Caco-2 (cell line): ENCODE measurements around the gene PRKACA. TPM values are rescaled to one million over a fixed set of nuclear protein-coding genes. Genes with fewer than 3 reads are reported as not detected.

Source experiments
- BruUV-seq: library from RNA; stranded (reverse); fragments of 400-500 nt; replicated peaks from 2 replicates; lab custom pipeline; 2021; lab: Mats Ljungman, UMichigan
- CTCF ChIA-PET: fragments of 300-600 bp; sonication (Branson Sonifier 250); formaldehyde crosslinking; loops from one replicate; lab custom pipeline; 2022; ENCODE audit warnings: antibody characterized with exemption; lab: Charles Lee
- POLR2A ChIA-PET: fragments of 300-600 bp; sonication (Branson Sonifier 250); formaldehyde crosslinking; loops from one replicate; lab custom pipeline; 2022; ENCODE audit warnings: antibody characterized with exemption; lab: Charles Lee
- DNase-seq, 2 experiments: peaks; one replicate each; pipeline versions ENCODE4 v3.0.0 to v3.0.0-alpha.2; 2020 to 2022
- H3K27me3 ChIP-seq: replicated peaks from 2 replicates; pipeline ENCODE4 v1.6.0; 2011; ENCODE audit warnings: low read length; ENCODE audit not compliant: control insufficient read depth, insufficient read depth
- H3K36me3 ChIP-seq: 2 replicates; pipeline ENCODE4 v1.5.1; 2011; ENCODE audit warnings: low read length; ENCODE audit not compliant: control insufficient read depth, insufficient read depth
- H3K4me1 ChIP-seq: fragments of 250-450 bp; sonication (Bioruptor Pico); 2 replicates; pipeline ENCODE4 v1.5.1; 2020; ENCODE audit warnings: mild to moderate bottlenecking
- H3K4me3 ChIP-seq: 2 replicates; pipeline ENCODE4 v1.5.1; 2011; ENCODE audit warnings: low read depth, mild to moderate bottlenecking, control low read depth, low read length
- H3K9me3 ChIP-seq: fragments of 250-450 bp; sonication (Bioruptor Pico); 2 replicates; pipeline ENCODE4 v1.5.1; 2020; ENCODE audit warnings: mild to moderate bottlenecking, moderate library complexity
- H3K27ac Mint-ChIP-seq: one replicate; pipeline ENCODE4 v1.8.0; 2022; ENCODE audit warnings: mixed read lengths; ENCODE audit not compliant: unreplicated experiment
- H3K27me3 Mint-ChIP-seq: one replicate; pipeline ENCODE4 v1.8.0; 2022; ENCODE audit warnings: mixed read lengths; ENCODE audit not compliant: insufficient read depth, unreplicated experiment
- H3K36me3 Mint-ChIP-seq: one replicate; pipeline ENCODE4 v1.8.0; 2022; ENCODE audit warnings: mild to moderate bottlenecking, mixed read lengths; ENCODE audit not compliant: insufficient read depth, unreplicated experiment
- H3K4me1 Mint-ChIP-seq: one replicate; pipeline ENCODE4 v1.8.0; 2022; ENCODE audit warnings: low read depth, mixed read lengths; ENCODE audit not compliant: unreplicated experiment
- H3K4me3 Mint-ChIP-seq: one replicate; pipeline ENCODE4 v1.8.0; 2022; ENCODE audit warnings: mild to moderate bottlenecking, moderate library complexity, mixed read lengths; ENCODE audit not compliant: unreplicated experiment
- H3K9me3 Mint-ChIP-seq: one replicate; pipeline ENCODE4 v1.8.0; 2022; ENCODE audit warnings: mixed read lengths; ENCODE audit not compliant: unreplicated experiment
- intact Hi-C: fragments of 100-400 bp; cut with micrococcal nuclease; formaldehyde crosslinking; loops from one replicate; pipeline ENCODE4 v1.10.0; 2022; ENCODE audit not compliant: unreplicated experiment
- total RNA-seq: library from RNA; stranded (reverse); gene quantifications from 2 replicates; pipeline ENCODE4 v1.2.3, GENCODE V29; 2022
- TF ChIP-seq, protein P1 (sequence below), 2 experiments: fragments of 200-600 bp in 1 of 2; IDR thresholded peaks; 1 replicate in 1 of 2; 2 replicates in 1 of 2; pipeline versions ENCODE4 v1.5.1 to v1.8.0; 2011 to 2022; ENCODE audit warnings: antibody characterized with exemption in 1 of 2, control low read depth in 1 of 2, inconsistent platforms in 1 of 2, low read depth in 1 of 2, low read length in 1 of 2, mild to moderate bottlenecking in 1 of 2, moderate library complexity in 1 of 2; ENCODE audit not compliant: insufficient read depth in 1 of 2, severe bottlenecking in 1 of 2, unreplicated experiment in 1 of 2

Gene PRKACA
- total RNA-seq, 1 experiment from 2014 or later = 51.9 TPM

DNA sequence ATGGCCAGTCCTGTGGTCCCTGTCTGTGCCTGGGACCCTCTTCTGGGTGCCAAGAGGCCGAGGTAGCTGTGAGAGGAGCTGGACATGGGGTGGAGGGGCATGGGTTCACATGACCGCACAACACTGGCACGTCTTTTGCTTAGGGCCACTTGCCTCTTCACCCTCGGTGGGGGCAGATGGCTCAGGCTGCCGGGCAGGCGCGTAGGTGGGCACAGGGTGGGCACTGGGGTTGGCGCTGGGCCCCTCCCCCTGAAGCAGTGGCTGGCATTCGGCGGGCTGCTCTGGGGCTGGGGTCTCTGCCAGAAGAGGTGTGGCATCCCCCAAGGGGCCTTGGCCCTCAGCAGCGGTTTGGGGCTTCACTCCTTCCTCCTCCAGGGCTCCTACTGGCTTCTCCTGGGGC lies 64.1 kb downstream of the PRKACA start:
- H3K27ac Mint-ChIP-seq = no peak overlapping the region
- intact Hi-C loops = no loop called here
- Histone ChIP-seq H3K27me3 (no peaks in the 10 kb centered on the region), H3K4me1 (no peaks in the 10 kb centered on the region), H3K4me3 (no peak overlapping the region), H3K9me3 (peaks cover 4% of the 10 kb centered on the region; the same call in 1 of the 2 replicates), H3K36me3 (no peaks in the 10 kb centered on the region; the same call in 1 of the 2 replicates)
- ChIA-PET POLR2A (no interaction called here), CTCF (interaction anchor here (0.6 kb wide), 2 partner anchors 21 to 78 kb away, joined by 3 to 11 read pairs; no protein-coding TSS in a partner anchor)
- H3K4me3 Mint-ChIP-seq = no peak overlapping the region
- no TSS peak for BruUV-seq
- no peak for DNase-seq
- peaks cover 12% of the 10 kb centered on the region for H3K36me3 Mint-ChIP-seq
- no peaks in the 10 kb centered on the region for H3K27me3 Mint-ChIP-seq
- peaks cover 4% of the 10 kb centered on the region for H3K4me1 Mint-ChIP-seq
- no peaks in the 10 kb centered on the region for H3K9me3 Mint-ChIP-seq
- TF ChIP-seq, protein P1, sequence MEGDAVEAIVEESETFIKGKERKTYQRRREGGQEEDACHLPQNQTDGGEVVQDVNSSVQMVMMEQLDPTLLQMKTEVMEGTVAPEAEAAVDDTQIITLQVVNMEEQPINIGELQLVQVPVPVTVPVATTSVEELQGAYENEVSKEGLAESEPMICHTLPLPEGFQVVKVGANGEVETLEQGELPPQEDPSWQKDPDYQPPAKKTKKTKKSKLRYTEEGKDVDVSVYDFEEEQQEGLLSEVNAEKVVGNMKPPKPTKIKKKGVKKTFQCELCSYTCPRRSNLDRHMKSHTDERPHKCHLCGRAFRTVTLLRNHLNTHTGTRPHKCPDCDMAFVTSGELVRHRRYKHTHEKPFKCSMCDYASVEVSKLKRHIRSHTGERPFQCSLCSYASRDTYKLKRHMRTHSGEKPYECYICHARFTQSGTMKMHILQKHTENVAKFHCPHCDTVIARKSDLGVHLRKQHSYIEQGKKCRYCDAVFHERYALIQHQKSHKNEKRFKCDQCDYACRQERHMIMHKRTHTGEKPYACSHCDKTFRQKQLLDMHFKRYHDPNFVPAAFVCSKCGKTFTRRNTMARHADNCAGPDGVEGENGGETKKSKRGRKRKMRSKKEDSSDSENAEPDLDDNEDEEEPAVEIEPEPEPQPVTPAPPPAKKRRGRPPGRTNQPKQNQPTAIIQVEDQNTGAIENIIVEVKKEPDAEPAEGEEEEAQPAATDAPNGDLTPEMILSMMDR (IDR thresholded peaks at IDR 0.05; ENCODE audit: insufficient read depth in 1 of 2, low read depth in 1 of 2, low read length in 1 of 2, severe bottlenecking in 1 of 2, unreplicated experiment in 1 of 2) = no peak

DNA sequence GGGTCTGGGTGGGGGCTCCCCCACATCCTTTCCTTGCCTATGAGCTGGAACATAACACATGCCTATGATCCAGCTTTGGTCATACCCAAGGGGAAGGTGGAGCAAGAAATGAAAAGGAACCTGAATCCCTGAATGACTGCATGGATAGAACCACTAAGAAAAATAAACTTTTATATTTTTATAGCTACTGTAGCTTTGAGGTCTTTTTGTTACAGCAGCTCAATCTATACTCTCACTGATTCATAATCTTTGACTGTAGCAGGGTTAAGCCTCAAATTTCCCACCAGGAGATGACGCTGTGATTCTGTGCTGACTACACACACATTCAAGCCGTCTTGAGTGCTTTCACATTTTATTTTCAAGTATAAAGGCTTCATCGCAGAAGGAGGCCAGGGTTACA lies 64.5 kb downstream of the PRKACA start:
- intact Hi-C loops = no loop called here
- no peaks in the 10 kb centered on the region for H3K4me1 Mint-ChIP-seq
- no peak overlapping the region for H3K27ac Mint-ChIP-seq
- H3K4me3 ChIP-seq = no peak overlapping the region
- TF ChIP-seq, protein P1 (IDR thresholded peaks at IDR 0.05; ENCODE audit: insufficient read depth in 1 of 2, low read depth in 1 of 2, low read length in 1 of 2, severe bottlenecking in 1 of 2, unreplicated experiment in 1 of 2) = no peak
- POLR2A ChIA-PET = no interaction called here
- no TSS peak for BruUV-seq
- CTCF ChIA-PET = interaction anchor here (0.7 kb wide), 1 partner anchor 21 kb away, joined by 3 read pairs; the partner anchor contains the start of gene IL27RA
- H3K36me3 ChIP-seq = no peaks in the 10 kb centered on the region; the same call in 1 of the 2 replicates
- no peaks in the 10 kb centered on the region for H3K4me1 ChIP-seq
- no peaks in the 10 kb centered on the region for H3K27me3 Mint-ChIP-seq
- H3K27me3 ChIP-seq = no peaks in the 10 kb centered on the region
- no peaks in the 10 kb centered on the region for H3K9me3 Mint-ChIP-seq
- H3K4me3 Mint-ChIP-seq = no peak overlapping the region
- no peak for DNase-seq
- peaks cover 12% of the 10 kb centered on the region for H3K36me3 Mint-ChIP-seq
- peaks cover 6% of the 10 kb centered on the region; the same call in 1 of the 2 replicates for H3K9me3 ChIP-seq

DNA sequence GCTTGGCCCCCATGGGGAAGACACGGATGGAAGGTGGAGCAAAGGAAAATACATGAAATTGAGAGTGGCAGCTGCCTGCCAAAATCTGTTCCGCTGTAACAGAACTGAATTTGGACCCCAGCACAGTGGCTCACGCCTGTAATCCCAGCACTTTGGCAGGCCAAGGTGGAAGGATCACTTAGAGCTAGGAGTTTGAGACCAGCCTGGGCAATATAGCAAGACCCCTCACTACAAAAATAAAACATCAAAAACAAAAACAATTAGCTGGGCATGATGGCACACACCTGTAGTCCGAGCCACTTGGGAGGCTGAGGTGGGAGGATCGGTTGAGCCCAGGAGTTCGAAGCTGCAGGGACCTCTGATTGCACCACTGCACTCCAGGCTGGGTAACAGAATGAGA lies 65.1 kb downstream of the PRKACA start:
- BruUV-seq = no TSS peak
- H3K36me3 Mint-ChIP-seq = peaks cover 12% of the 10 kb centered on the region
- H3K9me3 Mint-ChIP-seq = no peaks in the 10 kb centered on the region
- POLR2A ChIA-PET = no interaction called here
- intact Hi-C loops = no loop called here
- no peak overlapping the region for H3K4me3 Mint-ChIP-seq
- no peaks in the 10 kb centered on the region for H3K27me3 Mint-ChIP-seq
- Histone ChIP-seq H3K27me3 (no peaks in the 10 kb centered on the region), H3K4me3 (no peak overlapping the region), H3K9me3 (peaks cover 6% of the 10 kb centered on the region; the same call in 1 of the 2 replicates), H3K4me1 (no peaks in the 10 kb centered on the region), H3K36me3 (no peaks in the 10 kb centered on the region; the same call in 1 of the 2 replicates)
- no peak for DNase-seq
- CTCF ChIA-PET = interaction anchor here (0.7 kb wide), 1 partner anchor 21 kb away, joined by 3 read pairs; the partner anchor contains the start of gene IL27RA
- no peak overlapping the region for H3K27ac Mint-ChIP-seq
- TF ChIP-seq, protein P1 (IDR thresholded peaks at IDR 0.05; ENCODE audit: insufficient read depth in 1 of 2, low read depth in 1 of 2, low read length in 1 of 2, severe bottlenecking in 1 of 2, unreplicated experiment in 1 of 2) = no peak
- no peaks in the 10 kb centered on the region for H3K4me1 Mint-ChIP-seq
